Measurements from ENCODE around the gene TBC1D8B.
"Not testable (repeated sequence)": the region's sequence is repeated elsewhere in the genome, so short reads cannot be mapped to it uniquely, and the experiment has no call there.

Gene TBC1D8B

DNA sequence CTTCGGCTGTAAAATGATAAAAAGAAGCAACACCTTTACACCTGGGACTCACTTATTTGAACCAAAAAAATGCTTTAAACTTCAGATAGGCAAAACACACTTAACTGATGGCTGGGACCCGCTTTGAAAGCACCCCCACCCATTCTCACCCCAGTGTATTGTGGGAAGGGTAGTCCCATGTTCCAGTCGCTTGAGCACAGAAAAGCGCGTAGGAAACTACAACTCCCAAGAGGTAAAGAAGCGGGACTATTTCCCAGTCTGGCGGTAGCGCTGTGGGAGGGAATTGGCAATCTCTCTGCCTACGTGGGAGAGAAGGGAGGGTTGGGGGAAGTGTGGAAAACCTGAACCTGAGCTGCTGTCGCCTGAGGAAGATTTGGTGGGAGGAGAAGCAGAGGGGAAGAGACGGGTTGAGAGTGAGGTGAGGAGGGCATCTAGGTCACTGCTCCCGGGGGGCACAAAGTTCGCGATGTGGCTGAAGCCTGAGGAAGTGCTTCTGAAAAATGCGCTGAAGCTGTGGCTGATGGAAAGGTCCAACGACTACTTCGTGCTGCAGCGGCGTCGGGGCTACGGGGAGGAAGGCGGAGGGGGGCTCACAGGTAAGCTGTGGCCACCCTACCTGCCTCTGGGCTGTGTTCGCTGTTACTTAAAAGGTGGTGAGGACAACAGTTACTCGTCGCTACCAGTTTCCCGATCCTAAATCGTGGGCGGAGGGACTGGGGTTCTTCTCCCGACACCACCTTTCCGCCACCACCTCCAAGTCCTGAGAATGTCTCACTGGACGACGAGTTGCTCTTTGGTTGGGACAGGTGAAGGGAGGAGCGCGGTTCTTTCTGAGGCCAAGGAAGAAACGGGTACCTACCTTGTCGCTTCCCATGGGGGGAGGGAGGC, at the start of gene TBC1D8B:
TBC1D8B (plus strand) TSS at position 286 of the 888 bp plus-strand sequence; CDS start at position 467, 181 bp downstream.
- DNase-seq: no peak

DNA sequence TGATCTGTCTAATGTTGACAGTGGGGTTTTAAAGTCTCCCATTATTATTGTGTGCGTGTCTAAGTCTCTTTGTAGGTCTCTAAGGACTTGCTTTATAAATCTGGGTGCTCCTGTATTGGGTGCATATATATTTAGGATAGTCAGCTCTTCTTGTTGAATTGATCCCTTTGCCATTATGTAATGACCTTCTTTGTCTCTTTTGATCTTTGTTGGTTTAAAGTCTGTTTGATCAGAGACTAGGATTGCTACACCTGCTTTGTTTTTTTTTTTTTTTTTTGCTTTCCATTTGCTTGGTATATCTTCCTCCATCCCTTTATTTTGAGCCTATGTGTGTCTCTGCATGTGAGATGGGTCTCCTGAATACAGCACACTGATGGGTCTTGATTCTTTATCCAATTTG, 33.2 kb upstream of the TBC1D8B start:
- DNase-seq: not testable (repeated sequence)

DNA sequence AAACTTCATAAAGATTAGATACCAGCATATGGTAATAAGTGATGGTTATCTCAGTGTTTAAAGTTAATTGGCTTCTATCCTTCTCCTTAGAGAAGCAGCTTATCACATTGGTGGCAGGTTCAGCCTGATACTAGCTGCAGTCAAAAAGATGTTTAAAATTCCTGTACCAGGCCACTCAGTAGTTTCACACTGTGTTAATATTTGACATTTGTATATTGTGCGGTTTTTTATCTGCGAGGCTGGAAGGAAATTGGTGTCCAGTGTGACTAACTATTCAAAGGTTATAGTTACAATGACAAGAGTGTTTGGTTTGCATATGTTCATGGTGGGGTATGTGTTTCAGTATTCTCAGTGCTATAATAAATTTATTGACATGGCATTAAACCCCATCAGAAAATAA, 27.5 kb upstream of the TBC1D8B start:
- DNase-seq: no peak

DNA sequence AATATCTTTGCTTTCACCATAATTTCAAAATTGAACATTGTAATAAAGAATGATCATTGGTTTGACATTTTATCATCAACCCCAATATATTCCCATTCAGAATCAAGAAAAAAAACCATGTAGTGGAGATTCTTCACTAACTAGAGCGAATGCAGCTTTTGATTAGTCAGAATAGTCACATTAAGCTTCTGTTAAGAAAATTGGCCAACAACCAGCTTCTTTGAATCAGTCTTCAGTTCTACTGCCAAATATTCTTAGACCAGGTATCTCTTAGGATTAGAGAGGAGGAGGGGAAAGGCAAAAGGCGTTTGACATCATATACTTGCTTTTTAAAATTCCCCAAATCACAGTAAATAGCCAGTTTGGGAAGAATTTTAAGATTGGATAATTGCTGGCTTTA, 22.2 kb upstream of the TBC1D8B start:
- no peak for DNase-seq

DNA sequence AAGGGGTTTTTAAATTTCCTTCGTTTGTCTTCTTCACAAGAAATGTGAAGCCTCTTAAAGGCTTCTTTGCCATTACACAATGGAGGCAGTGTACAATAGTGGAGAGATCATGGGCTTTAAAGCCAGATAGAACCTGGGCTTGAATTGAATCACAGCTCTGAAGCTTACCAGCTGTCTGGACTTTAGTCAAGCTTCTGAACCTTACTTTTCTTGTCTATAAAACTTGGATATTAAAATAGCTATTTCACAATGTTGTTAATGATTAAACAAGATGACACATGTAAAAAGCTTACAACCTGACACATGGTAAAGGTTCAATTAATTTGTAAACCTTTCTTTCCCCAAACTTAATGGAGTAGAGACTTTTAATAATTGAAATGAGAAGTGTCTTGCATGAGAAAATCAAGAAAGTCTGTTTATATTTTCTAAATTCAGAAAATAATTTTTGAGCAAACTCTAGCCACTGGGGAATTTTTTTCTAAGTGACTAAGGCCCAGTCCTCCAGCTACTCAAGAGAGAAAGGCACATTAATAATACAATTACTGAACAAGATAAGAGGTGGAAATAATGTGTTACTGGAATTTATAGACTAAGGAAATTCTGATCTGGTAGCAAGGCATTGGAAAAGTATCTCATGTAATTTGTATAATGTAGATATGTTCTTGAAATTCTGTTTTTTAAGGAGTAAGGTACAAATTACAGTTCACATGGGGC, 21.7 kb upstream of the TBC1D8B start:
- no peak for DNase-seq

DNA sequence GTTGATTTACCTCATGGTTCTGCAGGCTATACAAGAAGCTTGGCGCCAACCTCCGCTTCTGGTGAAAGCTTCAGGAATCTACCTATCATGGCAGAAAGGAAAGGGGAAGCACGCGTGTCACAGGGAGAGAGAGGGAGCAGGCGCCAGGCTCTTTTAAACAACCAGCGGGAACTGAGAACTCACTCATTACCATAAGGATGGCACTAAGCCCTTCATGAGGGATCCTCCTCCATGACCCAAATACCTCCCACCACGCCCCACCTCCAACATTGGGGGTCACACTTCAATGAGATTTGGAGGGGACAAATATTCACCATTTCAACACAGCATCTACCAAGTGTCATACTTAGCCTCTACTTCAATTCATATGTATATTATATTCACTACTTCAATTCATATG, 18.8 kb upstream of the TBC1D8B start:
- DNase-seq: no peak

DNA sequence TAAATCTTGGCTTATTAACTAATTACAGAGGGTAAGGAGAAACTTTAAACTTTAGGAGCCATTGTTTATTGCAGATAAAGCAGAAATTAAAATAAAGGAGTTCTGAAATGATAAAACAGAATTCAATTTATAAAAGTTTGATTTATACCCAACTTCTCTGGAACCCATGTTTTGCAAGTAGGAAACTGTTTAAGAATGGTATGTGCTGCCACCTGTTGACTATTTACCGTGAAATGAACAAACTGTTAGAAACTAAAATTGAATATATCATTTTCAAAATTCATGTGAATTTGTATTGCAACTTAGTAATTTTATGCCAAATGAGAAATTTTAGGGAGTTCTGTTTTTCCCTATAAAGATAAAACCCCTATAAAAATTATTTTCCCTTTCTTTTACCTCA, 11.0 kb upstream of the TBC1D8B start:
- DNase-seq: no peak

DNA sequence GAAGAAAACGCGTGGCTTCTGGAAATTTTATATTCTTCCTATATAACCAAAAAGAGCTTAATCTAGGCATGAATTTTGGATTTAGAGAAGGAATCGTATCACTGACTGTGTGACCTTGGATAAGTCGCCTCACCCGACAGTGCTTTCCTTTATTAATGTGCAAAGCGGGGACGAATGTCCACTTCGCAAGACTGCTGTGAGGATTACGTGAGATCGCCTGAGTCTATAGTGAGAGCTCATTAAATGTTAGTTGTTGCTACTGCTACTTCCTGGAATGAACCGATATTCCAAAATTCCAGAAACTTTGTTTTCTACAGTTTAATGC, 448 bp upstream of the TBC1D8B start:
- DNase-seq: no peak

DNA sequence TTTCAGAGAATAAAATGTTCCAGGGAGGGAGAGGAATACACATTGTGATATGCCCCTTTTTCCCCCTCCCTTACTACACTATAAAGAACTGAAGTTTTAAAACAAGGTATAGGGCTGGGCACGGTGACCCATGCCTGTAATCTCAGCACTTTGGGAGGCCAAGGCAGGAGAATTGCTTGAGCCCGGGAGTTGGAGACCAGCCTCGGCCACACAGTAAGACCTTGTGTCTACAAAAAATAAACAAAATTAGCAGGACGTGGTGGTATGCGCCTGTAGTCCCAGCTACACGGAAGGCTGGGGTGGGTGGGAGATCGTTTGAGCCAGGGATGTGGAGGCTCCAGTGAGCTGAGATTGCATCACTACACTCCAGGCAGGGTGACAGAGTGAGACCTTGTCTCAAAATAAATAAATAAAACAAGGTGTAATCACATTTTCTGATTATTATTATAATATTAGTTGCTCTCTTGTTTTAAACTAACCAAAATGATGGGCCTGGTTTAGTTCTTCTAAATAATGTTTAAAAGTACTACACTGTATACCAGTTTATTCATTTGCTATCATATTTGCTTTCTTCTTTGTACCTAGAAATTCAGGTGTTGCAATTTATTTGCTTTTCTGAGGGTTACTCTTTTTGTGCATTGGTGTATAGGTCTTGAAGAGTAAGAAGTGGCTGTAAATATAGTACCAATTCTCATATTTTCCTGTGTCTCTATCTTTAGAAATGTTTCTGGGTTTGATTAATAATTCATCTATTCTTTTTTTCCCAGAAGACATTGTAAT, 8.8 kb downstream of the TBC1D8B start:
- no peak for DNase-seq

DNA sequence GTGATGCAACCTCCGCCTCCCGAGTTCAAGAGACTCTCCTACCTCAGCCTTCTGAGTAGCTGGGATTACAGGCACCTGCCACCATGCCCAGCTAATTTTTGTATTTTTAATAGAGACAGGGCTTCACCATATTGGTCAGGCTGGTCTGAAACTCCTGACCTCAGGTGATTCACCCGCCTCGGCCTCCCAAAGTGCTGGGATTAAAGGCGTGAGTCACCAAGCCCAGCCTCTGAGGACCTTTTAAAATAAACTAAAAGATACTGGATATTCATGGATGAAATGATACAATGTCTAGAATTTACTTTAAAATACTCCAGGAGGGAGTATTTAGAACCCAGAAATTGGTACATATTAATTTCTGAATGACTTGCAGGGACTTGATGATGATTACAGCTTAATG, 10.5 kb downstream of the TBC1D8B start:
- not testable (repeated sequence) for DNase-seq

DNA sequence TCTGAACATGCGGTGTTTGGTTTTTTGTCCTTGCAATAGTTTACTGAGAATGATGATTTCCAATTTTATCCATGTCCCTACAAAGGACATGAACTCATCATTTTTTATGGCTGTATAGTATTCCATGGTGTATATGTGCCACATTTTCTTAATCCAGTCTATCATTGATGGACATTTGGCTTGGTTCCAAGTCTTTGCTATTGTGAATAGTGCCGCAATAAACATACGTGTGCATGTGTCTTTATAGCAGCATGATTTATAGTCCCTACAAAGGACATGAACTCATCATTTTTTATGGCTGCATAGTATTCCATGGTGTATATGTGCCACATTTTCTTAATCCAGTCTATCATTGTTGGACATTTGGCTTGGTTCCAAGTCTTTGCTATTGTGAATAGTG, 11.6 kb downstream of the TBC1D8B start:
- DNase-seq: not testable (repeated sequence)

DNA sequence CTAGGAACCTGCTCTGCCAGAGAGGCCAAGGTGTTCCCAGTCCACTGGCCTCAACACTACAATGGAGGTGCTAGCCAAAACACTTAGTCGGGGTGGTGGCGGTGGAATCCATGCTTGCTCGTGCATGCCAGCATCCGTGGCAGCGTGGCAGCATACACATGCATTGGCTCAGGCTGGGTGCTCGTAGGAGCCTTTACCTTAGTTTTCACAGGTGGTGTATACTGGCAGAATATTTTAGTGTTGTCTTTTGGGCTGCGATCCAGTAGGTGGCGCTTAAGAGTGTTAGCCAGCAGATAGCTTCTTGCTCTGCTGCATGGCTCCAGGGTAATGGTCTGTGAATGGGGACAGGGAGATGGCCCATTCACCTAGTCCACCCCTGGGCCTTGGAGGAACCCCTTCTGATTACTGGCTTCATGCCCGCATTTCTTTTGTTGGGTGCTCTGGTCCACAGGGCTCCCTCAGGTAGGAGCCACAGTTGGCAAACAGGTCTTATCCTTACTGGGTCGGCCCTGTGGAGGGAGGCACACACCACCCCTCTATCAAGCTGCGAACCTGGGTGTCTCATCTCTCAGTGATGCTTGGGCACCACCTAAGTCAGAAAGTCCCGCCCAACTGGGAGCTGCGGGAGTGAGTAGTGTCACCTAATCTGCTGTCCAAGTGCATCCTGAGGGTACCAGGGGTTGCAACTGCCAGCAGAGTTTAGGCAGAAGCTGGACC, 60.7 kb downstream of the TBC1D8B start:
- no peak for DNase-seq

DNA sequence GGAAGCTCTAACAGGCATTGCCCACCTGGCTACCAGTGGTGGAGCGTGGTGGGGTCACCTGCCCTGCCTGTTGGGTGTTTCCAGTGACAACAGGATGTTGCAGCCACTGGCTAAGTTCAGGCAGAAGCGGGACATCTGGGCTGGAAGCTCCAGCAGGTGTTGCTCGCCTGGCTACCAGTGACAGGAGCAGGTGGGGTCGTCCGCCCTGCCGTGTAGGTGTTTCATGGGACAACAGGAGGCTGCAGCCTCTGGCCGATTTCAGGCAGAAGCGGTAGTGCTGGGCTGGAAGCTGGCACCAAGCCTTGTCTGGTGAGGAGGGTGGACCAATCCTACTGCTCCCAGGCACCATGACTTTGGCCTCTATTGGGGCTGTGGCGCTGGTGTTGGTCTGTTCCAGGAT, 61.2 kb downstream of the TBC1D8B start:
- DNase-seq: no peak

DNA sequence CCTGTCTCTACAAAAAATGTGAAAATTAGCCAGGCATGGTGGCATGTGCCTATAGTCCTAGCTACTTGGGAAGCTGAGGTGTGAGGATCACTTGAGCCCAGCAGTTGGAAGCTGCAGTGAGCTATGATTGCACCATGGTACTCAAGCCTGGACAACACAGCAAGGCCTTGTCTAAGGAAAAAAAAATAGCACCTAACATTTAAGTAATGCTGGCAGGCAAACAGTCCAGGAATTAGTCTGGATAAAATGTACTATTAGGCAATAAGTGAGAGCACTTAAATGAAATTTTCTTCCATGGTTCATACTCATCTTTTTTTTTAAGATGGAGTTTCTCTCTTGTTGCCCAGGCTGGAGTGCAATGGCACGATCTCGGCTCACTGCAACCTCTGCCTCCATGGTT, 70.3 kb downstream of the TBC1D8B start:
- DNase-seq: not testable (repeated sequence)

DNA sequence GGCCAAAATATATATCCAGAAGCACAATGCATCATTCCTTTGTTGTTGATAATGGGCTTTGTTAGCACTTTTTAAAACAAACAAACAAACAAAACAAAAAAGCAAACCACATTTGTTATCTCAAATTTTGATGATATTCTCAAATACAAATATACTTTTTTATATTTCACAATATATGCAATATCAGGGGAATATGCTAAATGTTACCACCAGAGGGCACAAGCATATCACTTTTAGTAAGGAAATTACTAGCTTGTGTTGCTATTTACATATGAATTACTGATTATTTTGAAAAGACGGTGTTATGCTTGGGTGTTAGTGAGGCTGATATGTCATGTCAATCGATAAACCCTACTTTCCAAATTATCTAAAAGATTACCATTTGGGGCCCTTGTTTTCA, 71.6 kb downstream of the TBC1D8B start:
- no peak for DNase-seq

DNA sequence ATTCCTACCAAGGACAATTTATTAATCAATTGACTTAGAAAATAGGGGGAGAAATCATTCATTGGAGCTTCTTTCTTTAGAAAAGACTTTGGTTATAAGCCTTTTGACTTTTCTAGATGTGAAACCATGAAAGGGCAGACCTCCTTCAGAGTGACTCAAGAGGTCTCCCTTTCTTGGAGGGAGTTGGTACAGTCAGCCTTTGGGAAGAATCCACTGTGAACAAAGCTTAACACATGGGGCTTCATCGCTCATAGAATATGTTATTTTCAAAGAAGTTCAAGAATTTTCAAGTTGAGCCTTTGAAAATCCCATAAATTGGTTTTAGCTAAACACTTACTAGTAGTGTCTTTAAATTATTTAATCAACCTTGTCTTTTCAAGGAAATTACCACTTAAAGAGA, 72.7 kb downstream of the TBC1D8B start:
- DNase-seq: no peak

DNA sequence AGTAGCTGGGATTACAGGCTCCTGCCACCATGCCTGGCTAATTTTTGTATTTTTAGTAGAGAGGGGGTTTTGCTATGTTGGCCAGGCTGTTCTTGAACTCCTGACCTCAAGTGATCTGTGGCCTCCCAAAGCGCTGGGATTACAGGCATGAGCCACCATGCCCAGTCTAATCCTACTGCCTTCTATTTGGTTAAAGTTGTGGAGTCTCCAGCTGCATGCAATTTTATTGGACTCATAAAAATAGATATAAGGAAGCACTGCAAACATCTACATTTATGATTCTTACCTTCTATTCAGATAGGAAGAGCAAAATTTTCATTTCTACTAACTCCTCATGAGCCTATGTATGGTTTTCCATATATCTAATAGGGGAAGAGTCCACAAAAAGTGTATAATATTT, 87.0 kb downstream of the TBC1D8B start:
- no peak for DNase-seq

DNA sequence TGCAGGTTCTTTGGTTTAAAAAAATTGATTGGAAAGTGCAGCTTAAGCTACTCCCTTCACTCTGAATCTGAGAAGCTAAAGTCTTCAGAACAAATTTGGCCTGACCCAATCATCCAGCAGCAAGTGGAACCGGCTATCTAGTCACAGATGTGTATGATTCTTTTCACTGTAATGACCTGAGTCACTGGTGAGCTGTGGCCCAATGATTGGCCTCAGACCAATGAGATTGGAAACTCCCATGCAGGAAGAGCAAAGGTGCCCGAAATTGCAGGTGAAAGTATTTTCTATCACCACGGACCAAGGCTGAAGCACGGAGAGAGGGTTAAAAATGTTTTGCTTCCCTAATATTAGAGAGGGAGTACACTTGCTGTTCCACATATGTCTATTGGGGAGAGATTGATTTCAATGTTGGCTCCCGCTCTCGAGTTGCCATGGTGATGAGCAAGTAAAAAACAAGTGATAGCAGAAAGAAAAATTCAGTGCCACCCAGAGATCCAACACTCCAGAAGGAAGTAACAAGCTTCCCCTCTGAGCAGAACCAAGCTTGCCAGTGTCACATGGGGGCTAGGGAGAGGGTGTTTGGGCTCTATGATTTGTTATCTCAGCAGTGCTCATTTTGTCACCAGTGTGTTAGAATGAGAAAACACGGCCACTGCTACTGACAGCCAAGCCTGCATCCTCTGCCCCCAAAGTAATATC, 89.4 kb downstream of the TBC1D8B start:
- DNase-seq: no peak

DNA sequence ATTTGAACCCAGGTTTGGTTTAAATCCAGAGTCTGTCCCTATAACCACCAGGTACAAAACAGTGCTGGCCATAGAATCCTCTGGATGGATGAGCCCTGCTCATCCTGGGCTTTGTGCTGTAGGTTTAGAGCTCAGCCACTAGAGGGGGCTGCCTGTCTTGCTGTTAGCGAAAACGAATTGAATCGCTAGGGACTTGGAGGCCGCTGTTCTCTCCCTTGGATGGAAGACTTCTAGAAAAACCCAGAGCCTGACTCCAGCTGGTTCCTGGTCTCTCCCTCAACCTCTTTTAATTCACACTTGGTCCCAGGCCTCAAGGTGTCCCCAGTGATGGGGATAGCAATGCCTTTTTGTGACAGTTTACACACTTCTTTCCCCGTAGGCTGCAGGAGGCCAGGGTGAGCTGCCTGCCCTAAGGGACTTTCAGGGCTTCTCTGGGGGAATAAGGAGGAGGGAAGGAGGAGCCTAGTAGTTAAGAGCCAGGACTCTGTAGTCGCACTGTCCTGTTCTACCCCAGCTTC, 92.0 kb downstream of the TBC1D8B start:
- DNase-seq: peak; percentile 40

DNA sequence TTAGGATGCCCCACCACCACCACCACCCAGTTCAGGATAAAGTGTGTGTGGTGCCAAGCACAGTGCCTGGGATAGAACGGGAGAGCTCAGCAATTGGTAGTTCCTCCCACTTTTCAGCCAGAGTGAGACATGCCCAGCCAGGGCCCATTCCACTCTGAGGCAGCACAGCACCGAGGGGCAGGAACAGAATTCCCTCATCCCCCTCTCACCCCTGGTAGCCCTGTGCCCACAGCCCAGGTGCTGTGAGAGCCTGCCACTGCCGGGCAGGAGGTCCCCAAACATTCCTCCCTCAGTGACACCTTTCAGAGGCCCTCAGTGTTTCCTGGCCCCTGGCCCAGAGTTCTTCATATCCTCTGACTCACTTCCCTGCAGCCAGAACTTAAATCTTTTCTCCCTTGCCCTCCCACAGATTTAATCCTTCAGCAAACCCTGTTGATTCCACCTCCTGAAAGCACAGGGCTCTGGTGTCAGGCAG, 92.5 kb downstream of the TBC1D8B start:
- no peak for DNase-seq

DNA sequence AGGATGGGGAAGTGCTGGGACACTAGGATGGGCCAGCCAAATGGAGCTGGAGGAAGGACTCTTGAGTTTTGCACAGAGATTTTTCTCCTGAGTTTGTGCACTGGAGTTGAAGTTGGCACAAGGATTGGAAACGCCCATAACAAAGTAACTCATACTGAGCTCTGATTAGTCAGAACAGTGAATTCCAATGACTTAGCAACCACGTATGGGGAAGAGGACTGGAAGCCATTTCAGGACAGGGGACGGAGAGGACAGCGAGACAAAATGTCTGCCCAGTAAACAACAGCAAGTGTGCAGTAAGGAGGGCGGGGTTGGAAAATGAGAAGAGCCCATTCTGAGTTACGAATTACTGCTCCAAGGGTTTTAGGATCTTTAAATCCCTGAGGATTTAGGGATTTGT, 94.8 kb downstream of the TBC1D8B start:
- DNase-seq: no peak

DNA sequence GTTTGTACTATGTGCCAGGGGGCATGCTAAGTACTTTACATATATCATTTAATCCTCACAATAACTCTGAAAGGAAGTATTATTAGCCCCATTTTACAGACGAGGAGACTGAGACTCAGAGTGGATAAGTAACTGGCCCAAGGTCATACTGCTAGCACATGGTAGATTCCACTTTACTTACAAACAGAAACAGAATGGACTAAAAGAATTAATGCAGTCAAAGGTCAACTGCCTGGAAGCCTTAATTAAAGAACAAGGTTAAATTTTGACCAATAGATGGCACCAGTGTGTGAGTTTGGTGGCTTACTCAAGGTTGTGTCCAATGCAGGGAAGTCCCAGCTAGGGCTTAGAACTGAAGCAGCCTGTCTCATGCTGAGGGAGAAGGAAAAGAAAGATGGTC, 96.0 kb downstream of the TBC1D8B start:
- no peak for DNase-seq
